GM19025 (cell line): ENCODE results near the gene ADAMTS2.
"Not testable (repeated sequence)": the region's sequence is repeated elsewhere in the genome, so short reads cannot be mapped to it uniquely, and the experiment has no call there.

Experiments used
- ATAC-seq: cut with Tn5 transposase; IDR thresholded peaks from one replicate; pipeline ENCODE4 v1.9.1; 2021; ENCODE audit warnings: mild to moderate bottlenecking, low read depth, moderate library complexity; ENCODE audit not compliant: unreplicated experiment

ADAMTS2 gene

DNA sequence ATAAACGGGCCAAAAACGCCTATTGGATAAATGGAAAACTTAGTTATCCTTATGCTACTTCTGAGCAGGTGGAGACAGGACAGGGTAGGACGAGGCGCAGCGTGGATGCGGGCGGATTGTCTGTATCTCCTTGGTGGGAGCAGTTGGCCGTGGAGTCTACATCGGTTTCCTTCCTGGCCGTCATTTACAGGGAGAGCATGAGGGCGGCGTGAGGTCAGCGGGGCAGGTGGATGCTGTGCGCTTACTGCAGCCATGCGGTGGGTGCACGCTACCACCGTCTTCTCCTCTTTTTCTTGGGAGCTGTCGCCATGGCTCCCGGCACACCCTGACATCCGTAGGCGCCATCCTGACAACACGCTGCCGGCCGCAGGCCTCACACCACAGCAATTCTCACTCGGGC is 121.3 kb downstream of the ADAMTS2 start:
- no peak for ATAC-seq

DNA sequence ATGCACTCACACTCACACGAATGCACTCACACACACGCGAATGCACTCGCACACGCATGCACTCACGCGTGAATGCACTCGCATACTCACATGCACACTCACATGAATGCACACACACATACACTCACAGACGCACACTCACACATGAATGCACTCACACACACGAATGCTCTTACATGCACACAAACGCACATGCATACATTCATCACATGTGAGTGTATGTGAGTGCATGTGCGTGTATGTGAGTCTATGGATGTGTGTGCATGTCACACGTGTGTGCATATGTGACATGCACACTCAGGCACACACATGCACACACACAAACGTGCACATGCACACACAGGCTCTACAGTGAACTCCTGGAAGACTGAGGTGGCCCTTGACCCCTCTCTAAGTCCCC is 121.7 kb downstream of the ADAMTS2 start:
- no peak for ATAC-seq

DNA sequence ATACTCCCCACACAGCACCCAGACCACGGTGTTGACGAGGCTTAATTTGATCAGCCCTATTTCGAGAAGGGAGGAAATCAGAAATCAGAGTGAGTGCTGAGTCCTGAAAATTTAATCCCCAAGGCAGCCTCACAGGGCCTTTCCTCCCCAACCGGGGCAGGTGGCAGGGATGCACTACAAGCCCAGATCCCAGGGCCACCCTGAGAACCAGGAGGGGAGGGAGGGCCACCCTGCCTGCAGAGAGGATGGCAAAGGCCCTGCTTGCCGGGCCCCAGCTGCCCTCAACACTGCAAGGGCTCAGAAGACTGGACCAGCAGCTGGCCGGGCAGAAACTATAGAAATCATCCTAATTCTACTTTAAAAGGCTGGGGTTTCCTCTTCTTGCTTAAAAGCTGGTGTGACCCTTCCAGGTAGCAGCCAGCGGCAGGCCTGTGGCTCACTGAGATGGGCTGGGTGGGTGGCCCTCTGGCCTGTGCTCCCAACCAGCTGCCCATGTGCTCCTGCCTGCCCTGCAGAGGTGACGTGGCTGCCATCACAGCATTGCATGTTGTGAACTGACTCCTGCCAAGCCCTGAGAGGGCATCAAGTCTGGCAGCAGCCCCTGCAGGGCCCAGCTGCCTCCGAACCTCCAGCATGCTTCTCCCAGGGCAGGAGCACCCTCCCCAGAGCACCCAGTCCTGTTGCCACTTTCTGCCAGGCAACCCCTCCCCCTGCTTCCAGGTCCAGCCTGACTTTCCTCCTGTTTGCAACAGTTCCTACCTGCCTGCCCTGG is 122.8 kb downstream of the ADAMTS2 start:
- no peak for ATAC-seq

DNA sequence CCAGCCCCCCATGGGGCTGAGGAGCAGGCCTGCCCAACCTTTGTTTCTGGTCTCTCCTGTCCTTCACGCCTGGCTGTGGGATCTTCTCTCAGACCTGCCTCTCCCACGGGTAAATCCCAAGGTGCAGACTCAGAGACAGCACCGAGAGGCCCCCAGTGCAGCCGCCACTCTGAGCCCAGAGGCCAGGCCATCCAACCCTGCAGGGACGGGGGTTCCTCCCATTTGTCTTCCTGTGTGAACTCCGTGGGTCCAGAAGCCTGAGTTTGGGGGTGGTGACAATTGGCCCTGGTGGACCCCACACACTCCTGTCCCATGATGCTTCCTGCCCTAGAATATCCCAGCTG is 123.4 kb downstream of the ADAMTS2 start:
- no peak for ATAC-seq

DNA sequence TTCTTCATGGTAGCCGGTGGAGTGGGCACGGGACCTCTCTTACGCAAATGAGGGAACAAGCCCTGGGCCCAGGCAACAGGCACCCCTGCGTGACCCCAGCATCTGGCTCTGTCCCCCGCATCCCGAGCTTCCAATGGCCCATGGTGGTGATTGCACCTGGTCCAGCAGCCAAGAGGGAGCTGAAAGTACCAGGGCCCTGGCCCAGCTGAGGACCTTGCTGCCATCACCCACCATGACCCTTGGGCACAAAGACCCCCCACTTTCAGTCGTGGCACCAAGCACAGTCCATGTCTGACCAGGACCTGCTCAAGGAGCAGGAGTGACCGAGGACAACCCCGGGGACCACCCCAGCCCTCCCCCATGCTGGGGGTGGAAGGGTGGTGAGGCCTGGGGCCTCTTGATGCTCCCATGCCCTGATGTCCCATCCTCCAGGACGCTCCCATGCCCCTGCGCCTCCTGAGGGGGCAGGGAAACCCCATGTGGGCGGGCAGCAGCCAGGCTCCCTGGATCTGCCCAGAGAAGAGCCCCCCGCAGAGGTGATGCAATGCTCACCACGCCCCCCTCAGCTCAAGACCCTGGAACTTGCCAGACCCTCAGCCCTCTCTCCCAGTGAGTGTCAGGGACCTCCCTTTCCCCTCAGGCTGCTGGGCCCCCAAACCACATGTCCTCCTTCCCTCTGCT is 123.9 kb downstream of the ADAMTS2 start:
- no peak for ATAC-seq

DNA sequence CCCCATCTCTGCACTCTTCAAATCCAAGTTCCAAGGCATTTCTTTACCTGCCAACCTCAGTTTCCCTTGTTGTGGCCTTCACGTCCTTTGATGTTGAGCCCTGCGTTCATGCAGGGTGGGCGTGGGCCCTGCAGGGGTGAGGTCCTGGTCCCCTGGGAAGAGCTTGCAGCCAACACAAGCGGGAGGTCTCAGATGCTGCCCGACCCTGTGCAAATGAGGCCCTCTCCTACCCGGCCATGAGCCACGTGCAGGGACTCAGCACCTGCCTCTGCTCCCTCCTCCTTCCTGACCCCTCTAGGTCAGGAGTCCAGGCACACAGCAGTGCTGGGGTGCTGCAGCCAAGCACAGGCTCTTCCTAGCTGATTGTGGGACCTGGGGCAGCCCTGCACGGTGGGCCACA is 124.5 kb downstream of the ADAMTS2 start:
- no peak for ATAC-seq

DNA sequence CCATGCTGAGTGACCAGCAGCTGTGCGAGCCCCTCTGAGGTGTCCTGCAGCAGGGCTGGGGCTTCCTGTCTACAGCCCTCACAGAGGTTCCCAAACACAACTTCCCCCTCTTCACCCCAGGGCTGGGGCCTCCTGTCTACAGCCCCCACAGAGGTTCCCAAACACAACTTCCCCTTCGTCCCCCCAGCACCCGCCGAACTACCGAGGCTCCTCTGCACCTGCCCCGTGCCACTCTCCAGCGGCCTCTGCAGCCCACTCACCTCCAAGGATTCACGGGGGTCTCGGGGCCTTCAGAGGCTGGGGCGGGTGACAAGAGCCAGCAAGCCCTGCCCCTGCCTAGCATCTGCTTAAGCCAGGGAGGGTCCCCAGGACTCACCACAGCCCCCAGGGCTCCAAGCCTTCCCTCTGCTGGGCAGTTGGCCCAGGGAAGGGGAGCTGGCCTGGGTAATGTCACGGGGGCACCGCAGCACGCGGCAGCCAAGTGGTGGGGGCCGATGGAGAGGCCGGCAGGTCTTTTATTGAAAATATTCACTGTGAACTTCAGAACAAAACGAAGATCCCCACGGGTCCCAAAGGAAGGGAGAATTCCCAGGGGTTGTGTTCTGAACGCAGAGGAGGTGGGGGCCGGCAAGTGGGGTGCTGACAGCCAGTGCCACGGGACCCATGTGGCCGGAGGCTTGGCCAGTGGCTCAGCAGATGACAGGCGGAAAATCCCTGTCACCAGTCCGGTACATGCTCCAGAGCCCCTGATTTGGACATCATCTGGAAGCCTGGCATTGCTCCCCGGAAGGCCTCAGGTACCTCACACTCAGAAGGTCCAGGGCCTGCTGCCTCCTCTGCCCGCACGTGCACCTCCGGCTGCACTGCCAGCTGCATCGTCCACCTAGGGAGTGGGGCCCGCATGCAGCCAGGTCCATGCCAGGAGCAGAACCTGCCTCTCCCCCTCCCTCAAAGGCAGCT is 125.3 kb downstream of the ADAMTS2 start:
- no peak for ATAC-seq

DNA sequence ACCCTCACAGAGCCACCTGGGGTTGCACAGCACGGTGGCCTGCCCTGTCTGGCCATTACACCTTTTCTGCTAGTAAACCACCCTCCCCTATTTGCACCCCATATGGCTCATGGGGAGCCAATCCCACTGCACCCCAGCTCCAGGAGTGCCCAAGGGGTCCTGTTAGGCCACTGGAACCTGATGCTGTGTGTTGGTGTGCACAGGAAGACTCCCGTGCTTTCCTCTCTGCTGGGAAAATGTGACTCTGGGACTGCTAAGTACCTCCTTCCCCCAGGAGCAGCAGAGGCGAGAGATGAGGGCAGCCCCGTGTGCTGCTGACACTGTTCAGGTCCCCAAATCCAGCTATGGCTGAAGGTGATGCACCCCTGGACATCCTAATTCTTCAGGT is 126.3 kb downstream of the ADAMTS2 start:
- ATAC-seq = no peak

DNA sequence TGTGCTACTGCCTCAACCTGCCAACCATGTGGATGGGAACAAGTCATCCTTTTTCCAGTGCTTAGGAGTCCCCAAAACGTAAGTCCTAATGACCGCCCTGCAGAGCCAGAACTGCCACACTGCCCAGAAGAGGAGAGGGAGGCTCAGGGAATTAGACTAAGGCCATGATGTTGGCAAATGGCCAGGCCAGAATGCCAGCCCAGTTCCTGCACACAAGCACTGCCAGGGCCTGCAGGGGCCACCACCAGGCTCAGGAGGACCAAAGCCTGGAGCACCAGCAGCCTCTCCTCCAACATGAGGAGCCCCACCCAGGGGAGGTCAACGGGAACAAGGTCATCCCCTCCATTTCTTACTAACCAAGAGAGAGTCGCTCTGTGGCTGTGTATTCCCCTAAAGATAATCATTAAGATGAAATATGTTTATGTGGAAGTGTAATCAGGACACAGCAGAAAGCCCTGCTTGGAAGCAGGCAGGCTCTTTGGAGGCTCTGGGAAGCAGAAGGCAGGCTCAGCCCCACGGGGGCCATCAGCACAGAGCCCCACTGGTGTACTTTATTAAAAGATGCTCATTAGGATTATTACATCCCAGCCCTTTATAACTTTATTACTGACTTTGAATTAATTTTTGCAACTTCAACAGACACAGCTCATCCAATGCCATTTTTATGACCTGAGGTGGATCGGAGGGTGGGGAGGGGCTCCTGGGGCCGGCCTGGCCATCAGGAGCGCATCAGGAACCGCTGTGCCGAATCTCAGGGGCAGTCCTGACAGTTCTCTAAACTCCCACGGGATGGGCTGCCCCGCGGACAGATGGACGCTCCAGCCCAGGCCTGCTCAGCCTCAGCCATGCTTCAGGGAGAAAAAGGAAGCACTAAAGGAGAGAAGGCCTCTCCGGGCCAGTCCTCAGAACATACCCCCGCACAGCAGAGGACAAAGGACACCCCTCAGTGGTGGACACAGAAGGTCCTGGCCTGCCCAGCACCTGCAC is 127.0 kb downstream of the ADAMTS2 start:
- ATAC-seq = no peak

DNA sequence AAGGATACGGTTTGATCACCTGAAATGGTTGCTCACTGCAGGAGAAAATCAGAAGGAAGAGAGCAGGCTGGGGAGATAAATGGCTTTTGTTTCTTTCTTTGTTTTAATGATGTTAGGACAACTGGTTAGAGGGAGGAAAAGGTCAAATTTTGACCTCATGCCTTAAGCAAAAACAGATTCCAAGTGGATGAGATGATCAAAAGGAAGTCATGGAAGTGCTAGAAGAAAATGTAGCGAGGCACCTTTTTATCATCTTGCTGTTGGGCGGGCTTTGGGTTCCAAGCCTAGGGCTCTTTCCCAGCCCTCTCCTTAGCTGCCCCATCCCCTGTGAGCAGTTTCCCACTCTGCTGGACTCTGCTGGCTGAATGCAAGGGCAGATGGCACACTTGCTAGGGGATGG is 127.9 kb downstream of the ADAMTS2 start:
- no peak for ATAC-seq

DNA sequence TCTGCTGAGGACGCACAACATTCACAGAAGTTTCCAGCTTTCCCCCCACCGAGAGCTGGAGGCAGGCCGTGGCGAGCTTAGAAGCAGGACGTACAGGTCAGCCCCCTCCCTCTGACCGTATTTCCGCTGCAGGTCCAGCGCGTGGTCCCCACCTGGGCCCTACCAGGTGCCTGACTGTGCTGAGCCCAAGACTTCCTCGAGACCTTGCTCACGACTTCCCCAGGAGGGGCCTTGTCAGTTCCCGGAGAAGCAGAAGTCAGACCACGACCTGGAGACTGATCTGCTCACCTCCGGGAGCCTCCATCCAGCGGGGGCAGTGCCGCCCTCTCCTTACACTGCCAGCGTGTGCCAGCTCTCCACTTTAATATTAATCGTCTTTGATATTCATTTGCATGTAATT is 128.9 kb downstream of the ADAMTS2 start:
- ATAC-seq = not testable (repeated sequence)

DNA sequence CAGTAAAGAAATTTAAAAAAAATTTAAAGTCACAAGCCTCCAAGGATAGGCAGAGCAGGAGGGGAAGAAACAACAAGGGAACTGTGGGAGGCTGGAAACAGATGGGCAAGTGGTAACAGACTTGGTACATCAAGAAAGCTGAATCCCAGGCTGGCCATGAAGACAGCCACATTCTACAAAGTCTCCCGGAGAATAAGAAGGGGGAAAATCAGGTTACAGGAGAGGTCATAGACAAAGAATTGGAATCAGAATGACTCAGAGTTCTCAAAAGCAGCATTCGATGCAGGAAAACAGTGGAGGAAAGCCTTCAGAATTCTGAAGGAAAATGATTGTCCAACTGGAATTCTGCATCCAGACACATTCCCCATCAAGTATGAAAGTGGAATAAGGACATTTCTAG is 129.7 kb downstream of the ADAMTS2 start:
- no peak for ATAC-seq

DNA sequence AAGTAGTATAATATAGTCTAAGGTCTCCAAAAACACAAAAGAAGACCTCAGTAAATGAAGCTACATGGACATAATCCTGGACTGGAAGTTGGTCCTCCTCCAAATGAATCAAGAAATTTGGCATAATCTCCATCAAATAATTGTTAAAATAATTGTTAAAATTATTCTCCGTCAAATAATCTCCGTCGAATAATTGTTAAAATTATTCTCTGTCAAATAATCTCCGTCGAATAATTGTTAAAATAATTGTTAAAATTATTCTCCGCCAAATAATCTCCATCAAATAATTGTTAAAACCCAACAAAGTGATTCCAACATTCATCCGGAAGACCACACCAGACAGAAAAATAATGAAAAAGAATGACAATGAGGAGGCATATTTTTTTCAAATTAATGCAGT is 130.6 kb downstream of the ADAMTS2 start:
- no peak for ATAC-seq

DNA sequence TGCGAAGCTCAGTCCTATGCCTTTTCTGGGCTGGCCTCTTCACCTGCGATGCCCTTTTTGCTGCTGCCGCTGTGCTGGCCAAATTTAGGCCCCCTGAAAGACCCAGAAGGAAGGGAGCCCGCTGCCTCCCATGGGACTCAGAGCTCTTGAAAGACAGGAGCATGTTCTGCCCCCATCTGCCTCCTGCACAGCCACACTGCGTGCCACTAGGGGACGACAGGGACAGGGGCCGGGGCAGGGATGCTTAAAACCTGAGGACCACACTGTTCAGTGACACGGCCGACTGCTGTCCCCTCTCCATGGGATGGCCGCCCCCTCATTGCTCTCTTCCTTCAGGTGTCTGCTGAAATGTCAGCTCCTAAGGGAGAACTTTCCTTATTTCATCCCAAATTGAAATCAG is 132.4 kb downstream of the ADAMTS2 start:
- no peak for ATAC-seq

DNA sequence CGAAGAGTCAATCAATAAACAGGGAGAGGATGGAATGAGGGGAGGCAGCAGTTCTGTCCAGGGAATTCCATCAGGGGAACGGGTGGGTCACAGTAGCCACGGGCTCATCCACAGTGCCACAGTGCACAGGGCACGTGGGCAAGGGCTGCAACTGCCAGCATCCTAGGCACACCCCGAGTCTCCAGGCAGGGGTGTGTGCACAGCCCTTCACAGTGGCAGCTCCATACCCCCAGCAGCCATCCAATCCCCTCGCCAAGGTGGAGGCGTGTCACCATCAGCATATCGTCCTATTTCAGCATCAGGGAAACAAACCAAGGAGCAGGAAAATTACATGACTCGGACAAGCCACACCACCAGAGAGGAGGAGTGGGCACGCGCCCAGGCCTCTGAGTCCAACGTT is 133.6 kb downstream of the ADAMTS2 start:
- ATAC-seq = no peak

DNA sequence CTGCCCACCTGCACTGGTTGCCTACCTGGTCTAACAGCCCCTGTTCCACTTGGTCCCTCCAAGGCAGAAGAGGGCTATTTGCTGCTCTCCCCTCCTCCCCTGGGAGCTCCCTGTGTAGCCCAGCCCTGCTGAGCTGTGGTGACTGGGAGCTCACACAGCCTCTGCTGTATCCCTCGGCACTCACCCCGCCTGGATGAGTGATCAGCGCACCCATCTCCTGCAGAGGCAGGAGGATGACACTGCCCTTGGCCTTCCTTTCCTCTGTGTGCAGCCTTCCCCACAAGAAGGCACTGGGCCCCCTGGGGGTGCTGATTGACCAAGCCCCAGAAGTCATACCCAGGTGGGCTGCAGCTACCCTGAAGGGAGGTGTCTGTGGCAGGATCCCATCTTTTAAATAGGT is 134.2 kb downstream of the ADAMTS2 start:
- no peak for ATAC-seq

DNA sequence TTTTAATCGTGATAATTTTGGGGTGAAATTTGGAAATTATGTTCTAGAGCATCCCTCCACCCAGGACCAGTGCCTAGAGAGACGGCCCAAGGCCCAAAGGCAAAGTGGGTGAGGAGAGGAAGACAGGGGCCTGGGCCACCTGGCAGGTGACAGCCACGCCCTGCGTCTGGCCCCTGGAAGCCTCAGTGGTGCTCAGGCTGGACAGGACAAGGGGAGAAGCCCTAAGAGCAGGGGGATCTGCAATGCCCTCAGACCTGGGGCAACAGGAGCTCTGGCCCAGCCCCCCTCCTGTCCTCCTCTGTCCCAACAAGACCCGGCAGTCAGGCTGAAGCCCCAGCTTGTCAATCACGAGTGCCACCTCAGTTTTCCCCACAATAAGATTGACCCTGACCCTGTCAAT is 134.8 kb downstream of the ADAMTS2 start:
- ATAC-seq = no peak

DNA sequence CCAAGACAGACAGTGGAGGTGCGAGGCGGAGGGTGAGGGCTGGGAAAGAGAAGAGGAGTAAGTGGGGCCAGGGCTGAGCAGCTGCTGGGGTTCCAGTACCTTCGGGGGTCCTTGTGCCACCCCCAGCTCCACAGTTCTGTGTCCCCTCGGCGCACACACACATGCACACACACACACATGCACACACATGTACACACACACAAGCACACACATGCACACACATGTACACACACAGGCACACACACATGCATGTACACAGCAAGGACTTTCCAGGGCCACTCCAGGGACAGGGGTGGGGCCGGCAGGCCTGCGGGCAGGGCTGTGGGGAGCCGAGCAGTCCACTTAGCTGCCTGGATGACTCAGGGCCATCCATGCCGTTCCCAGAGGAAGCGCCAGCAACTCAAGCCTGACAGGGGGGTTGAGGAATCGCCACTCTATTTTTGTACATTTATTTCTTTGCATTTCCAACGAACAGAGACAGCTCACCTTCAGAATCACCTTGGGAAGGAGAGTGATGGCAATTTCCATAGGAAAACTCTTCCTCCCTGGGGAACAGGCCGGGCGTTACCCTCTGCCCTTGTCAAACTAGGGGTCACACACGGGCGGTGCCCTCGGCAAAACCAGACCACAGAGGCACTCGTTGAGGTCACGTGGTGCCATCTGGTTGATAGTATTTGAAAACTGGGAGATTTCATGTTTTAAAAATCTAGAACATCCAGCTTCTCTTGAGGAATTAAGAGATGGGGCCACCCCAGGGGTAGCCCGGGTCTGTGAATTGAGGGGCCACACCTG is 135.7 kb downstream of the ADAMTS2 start:
- no peak for ATAC-seq

DNA sequence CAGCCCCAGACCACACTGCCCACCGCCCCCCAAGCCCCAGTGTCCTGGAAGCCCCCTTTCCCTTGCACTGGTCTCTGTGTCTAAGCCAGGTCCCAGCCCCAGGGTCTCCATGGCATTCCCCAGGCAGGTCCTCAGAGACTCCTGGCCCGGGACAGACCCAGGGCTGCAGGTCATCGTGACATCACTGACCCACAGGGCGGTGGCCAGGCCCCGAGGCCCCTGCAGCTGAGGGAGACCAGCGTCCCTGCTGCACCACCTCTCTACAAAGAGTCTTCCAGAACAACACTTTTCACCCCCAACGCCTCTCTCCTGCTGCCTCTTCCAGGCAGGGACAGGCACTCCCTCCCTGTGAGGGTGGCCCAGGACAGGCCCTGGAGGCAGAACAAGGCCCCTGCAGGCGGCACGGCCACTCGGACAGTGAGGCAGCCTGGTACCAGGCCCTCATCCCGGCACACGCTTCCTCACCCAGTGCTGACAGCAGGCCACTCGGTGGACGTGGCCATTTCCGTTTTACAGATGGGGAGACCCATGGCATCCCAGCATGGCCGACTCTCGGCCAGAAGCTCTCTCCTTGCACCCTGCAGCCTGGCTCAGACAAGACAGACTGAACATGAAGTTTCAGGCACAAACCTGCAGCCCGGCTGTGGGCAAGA is 136.4 kb downstream of the ADAMTS2 start:
- ATAC-seq = no peak
